Measurements from ENCODE around the gene MRPS23. TPM values are rescaled to one million over a fixed set of nuclear protein-coding genes. Genes with fewer than 3 reads are reported as not detected.

MRPS23 gene
- total and polyA plus RNA-seq, 2 of the 8 experiments (the other 6 are each of a cell fraction or from before 2014, with no cell fraction given) = 38.6 to 60.4 TPM

GRCh38 chr17:57892146-57892819, 42.4 kb upstream of the MRPS23 start (continued):
- no peak for TF ChIP-seq SP2 (IDR thresholded peaks at IDR 0.05; ENCODE audit: low read length)
- TF ChIP-seq BRCA1 (IDR thresholded peaks at IDR 0.05; ENCODE audit: low read depth, low read length) = no peak
- no peak for TF ChIP-seq CTBP2 (IDR thresholded peaks at IDR 0.05; ENCODE audit: borderline replicate concordance, insufficient read depth, insufficient read length, low read length)
- TF ChIP-seq POU5F1 (IDR thresholded peaks at IDR 0.05; ENCODE audit: low read depth, low read length) = no peak
- no peak for TF ChIP-seq RFX5 (IDR thresholded peaks at IDR 0.05; ENCODE audit: borderline replicate concordance, low read depth, low read length)
- TF ChIP-seq JUND (IDR thresholded peaks at IDR 0.05; ENCODE audit: low read length) = peak; percentile 43; the same call in 1 of the 2 replicates
- no peak for TF ChIP-seq SRF (IDR thresholded peaks at IDR 0.05; ENCODE audit: low read depth, low read length)
